ENCODE data around the gene C2CD4B.
A peak's percentile ranks its signal among the peaks of the same experiment; 100 is the strongest.

- TF ChIP-seq NR2F1 (CRISPR knock-in tag; IDR thresholded peaks at IDR 0.05) (no peak), ZFX (CRISPR knock-in tag; IDR thresholded peaks at IDR 0.05; ENCODE audit: low read depth) (no peak), ZFP37 (CRISPR knock-in tag; IDR thresholded peaks at IDR 0.05; ENCODE audit: borderline replicate concordance) (no peak), MYC (CRISPR knock-in tag; IDR thresholded peaks at IDR 0.05; ENCODE audit: borderline replicate concordance) (no peak), HNF1A (IDR thresholded peaks at IDR 0.05; ENCODE audit: low read depth) (no peak), HNF1A (CRISPR knock-in tag; IDR thresholded peaks at IDR 0.05; ENCODE audit: borderline replicate concordance) (no peak), HNRNPUL1 (IDR thresholded peaks at IDR 0.05; ENCODE audit: low read depth, low read length) (no peak), KLF12 (CRISPR knock-in tag; IDR thresholded peaks at IDR 0.05; ENCODE audit: borderline replicate concordance) (no peak), HNF4A (CRISPR knock-in tag; IDR thresholded peaks at IDR 0.05) (no peak), ZNF251 (CRISPR knock-in tag; IDR thresholded peaks at IDR 0.05) (no peak), TCF12 (IDR thresholded peaks at IDR 0.05) (no peak), TCF12 (CRISPR knock-in tag; IDR thresholded peaks at IDR 0.05) (no peak), CTCF (CRISPR knock-in tag; IDR thresholded peaks at IDR 0.05) (no peak), SOX13 (IDR thresholded peaks at IDR 0.05) (peak; percentile 66; the same call in 1 of the 2 replicates), SOX13 (CRISPR knock-in tag; conservative IDR thresholded peaks at IDR 0.05 in 1 of 2, IDR thresholded peaks at IDR 0.05 in 1 of 2) (peak in 1 of 2 experiments; percentile 91; a peak in 2 of 4 replicates), HMGXB4 (CRISPR knock-in tag; IDR thresholded peaks at IDR 0.05; ENCODE audit: borderline replicate concordance in 1 of 2, low read depth in 1 of 2) (no peak), ZNF282 (IDR thresholded peaks at IDR 0.05; ENCODE audit: partially characterized antibody) (no peak)
These were observed 40.7 kb downstream of the C2CD4B start for GRCh38 chr15:62124176-62124972.
